NCI-H1105 treated with DMSO at 0.1 percent for 48 hours (cell line): Measurements from ENCODE around the gene CNTNAP1.
A peak's percentile ranks its signal among the peaks of the same experiment; 100 is the strongest.
"Not testable (repeated sequence)": the region's sequence is repeated elsewhere in the genome, so short reads cannot be mapped to it uniquely, and the experiment has no call there.

Experiments used
- DNase-seq: peaks from one replicate; lab custom pipeline; 2025; lab: John Stamatoyannopoulos, UW

CNTNAP1 gene

DNA sequence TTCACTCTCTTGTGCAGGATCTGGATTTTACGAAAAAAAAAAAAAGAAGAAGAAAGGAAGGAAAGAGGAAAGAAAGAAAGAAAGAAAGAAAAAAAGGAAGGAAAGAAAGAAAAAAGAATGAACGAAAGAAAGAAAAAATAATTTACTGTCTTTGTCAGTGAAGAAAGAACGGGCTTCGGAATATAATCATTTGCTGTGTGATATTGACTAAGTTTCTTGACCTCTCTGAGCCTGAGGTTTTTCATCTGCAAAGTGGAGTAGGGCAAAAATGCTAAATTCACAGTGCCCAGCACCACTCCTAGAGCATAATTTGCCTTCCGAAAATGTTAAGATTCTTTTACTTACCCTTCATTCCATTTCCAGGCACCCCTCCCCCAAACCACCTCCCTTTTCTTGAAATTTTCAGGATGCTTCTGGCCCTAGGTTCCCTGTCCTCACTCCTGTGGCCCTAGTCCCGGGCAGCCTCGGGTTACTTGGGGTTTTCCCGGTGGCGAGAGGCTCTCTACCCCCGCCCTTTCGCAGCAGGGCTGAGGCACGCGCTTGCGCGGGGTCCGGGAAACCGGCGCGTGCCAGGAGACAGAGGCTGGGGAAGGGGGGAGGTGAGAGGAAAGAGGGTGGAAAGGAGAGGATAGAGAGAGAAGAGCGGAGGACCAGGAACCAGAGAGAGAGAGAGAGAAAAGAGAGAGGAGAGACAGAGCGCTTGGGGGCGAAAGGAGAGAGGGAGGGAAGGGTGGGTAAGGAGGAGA, at the start of gene CNTNAP1:
CNTNAP1 (plus strand) TSS at position 556 of the 746 bp plus-strand sequence. CDS start 299 bp downstream, outside the sequence.
- peak; percentile 30 for DNase-seq

DNA sequence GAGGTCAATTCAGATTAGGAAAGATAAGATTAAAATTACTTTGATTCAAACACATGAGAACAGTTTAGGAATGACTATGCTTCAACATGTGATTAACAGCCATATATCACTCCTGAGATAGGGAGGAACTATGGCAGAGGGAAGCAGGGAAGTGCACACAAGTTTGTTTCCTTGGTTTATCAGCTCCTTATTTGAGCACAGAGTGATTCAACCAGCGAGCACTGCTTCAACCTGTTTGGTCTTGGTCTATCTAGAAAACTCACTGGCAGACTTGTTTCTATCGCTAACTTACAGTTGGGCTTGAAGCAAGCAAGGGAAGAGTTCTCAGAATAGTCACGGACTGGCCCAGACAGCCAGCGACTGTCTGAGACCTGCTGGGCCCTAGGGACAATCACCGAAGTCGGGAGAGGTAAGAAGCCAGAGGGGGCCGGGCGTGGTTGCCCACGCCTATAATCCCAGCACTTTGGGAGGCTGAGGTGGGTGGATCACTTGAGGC, 49.3 kb upstream of the CNTNAP1 start:
- DNase-seq, result no peak

DNA sequence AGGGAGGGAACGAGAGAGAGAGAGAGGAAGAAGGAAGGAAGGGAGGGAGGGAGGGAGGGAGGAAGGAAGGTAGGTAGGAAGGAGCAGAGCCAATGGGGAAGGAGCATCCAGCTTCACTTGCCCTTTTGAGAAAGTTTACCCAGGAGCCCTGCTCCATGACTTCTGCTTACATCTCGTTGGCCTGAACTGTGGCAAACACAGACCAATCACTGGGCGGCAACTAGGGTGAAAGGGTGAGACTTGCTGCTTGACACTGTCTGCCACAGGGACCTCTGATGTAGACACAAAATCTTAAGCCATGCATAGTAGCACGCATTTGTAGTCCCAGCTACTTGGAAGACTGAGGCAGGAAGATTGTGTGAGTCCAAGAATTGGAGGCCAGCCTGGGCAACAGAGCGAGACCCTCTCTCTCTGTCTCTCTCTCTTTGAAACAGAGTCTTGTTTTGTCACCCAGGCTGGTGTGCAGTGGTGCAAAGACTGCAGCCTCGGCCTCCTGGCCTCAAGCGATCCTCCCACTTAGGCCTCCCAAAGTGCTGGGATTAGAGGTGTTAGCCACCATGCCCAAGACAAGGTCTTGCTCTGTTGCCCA, 42.7 kb upstream of the CNTNAP1 start:
- no peak for DNase-seq

DNA sequence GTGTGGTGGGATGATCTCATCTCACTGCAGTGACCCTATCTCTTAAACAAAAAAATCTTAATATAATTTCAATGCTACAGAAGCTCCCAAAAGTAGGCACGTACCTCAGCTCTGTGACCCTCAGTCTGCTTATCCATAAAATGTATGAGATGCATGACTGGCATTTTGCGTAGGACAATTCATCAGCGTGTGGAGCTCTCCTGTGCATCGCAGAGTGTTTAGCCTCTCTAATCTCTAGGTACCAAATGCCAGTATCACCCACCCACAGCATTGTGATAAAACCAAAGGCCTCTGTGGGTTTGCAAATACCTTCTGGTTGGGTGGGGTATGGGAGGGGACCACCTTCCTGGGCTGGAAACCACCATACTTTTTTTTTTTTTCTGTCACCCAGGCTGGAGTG, 42.2 kb upstream of the CNTNAP1 start:
- DNase-seq, result no peak

DNA sequence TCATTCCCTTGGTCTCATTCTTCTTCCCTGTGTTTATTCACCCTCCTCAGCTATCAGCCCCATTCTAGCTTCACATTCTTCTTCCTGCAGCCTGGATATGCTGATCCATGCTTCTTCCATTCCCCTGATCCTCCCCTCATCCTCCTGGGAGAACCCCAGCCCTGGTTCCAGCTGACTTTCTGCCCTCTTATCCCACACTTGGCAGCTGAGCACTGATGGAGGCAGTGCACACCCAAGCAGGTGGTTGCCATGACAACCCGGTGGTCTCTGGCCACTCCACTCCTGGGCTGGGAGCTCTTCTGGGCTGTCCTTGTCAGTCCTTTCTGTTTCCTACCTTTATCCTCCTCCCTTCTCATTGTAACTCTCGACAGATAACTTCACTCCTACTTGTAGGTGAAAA, 40.0 kb upstream of the CNTNAP1 start:
- peak; percentile 47 for DNase-seq

GRCh38 chr17:42647778-42648177, 34.6 kb upstream of the CNTNAP1 start:
- no peak for DNase-seq

- no peak for DNase-seq
Observed at GRCh38 chr17:42651392-42651791, 30.9 kb upstream of the CNTNAP1 start.

- no peak for DNase-seq
Observed at GRCh38 chr17:42653179-42654124, 28.9 kb upstream of the CNTNAP1 start.

- no peak for DNase-seq
Observed at GRCh38 chr17:42655528-42655927, 26.8 kb upstream of the CNTNAP1 start.

- DNase-seq, result no peak
Observed at GRCh38 chr17:42657824-42658588, 24.3 kb upstream of the CNTNAP1 start.

DNA sequence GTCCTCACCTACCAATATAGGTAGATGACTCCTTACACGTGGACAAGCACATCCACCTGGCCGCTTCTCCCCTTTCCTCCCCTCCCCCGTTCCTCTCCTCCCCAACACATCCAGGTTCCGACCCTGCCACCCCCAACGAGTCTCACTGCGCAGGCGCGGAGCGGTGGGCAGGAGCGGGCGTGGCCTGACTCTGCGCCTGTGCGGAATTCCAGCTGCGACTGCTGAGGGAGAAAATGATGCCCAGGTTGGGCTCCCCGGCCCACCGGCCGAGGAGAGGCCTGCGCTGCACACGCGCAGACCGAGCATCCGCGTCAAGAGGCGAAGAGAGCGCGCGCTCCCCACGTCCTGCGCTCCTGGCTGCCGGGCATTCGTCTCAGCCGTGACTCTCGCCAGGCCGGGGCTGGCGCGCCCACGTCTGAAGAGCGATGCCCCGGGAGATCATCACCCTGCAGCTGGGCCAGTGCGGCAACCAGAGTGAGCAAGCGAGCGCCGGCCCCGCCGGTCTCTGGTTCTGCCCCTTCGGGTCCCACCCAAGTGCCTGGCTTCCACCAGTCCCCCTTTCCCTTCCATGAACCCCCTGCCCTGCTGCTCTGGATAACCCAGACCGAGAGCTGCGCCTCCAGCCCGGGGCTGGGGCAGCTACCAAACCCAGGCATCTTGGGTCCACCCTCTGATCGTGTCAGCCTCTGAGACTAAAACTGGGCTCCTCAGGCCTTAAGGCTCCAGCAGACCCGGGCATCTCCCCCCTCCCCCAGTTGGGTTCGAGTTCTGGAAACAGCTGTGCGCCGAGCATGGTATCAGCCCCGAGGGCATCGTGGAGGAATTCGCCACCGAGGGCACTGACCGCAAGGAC, 23.0 kb upstream of the CNTNAP1 start, which contains the start of gene TUBG2:
TUBG2 (plus strand) TSS at position 206 of the 853 bp plus-strand sequence; CDS start at position 426, 220 bp downstream.
- peak; percentile 95 for DNase-seq

DNA sequence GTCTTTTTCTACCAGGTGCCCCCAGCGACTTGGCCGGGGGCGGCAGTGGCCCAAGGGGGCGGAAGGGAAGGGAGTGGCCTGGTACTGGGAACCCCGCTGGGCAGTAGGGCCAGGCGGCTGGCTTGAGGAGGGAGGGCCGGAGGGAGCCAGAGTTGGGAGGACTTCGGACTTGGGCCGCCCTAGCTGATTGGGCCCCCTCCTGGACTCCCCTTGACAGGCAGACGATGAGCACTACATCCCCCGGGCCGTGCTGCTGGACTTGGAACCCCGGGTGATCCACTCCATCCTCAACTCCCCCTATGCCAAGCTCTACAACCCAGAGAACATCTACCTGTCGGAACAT, 22.4 kb upstream of the CNTNAP1 start:
- DNase-seq, result not testable (repeated sequence)

DNA sequence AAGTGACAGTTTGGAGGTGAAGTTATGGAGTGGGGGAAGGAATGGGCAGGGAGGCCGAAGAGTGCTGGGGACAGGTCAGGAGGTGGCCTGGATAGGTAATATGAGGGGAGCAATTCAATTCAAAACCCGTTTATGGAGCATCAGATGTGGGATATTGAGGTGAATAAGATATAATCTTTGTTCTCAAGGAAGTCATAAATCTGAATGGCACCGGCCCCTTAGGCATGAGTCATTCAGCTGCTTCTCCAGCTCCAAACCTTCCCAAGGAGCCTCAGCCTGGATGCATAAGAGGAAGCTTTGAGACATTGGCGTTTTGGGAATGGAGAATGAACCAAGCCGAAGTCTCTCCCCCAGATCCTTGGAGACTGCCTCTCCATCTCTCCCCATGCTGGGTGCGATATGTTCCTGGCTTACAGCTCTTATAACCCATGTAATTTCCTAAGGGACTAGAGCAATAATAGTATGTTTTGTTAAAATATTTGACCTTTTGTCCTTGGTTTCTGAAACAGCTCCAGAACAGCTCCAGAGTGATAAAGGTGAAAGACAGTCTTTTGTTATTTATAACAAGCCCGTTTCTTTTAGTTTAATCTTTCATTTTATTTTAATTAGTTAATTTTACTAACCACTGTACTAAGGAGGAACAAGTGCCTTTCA, 21.5 kb upstream of the CNTNAP1 start:
- no peak for DNase-seq

DNA sequence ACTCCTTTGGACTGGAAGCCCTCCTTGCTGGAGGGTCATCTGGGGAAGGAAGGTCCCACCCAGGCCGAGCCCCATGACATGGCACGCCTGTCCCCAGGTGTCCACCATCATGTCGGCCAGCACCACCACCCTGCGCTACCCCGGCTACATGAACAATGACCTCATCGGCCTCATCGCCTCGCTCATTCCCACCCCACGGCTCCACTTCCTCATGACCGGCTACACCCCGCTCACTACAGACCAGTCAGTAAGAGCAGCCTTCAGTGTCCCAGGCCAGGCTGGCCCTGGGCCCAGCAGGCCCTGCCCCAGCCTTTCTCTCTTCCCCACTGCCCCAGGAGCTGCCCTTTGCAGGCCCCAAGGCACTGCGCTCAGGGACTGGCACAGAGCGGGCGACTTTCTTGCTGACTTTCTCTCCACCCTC, 16.7 kb upstream of the CNTNAP1 start:
- no peak for DNase-seq

DNA sequence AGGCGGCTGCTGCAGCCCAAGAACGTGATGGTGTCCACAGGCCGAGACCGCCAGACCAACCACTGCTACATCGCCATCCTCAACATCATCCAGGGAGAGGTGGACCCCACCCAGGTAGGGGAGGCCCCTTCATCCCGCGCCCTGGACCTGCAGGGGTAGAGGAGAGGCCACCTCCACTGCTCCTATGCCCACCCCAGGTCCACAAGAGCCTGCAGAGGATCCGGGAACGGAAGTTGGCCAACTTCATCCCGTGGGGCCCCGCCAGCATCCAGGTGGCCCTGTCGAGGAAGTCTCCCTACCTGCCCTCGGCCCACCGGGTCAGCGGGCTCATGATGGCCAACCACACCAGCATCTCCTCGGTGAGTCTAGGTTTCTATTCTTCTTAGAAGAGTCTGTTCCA, 16.2 kb upstream of the CNTNAP1 start:
- DNase-seq, result not testable (repeated sequence)

DNA sequence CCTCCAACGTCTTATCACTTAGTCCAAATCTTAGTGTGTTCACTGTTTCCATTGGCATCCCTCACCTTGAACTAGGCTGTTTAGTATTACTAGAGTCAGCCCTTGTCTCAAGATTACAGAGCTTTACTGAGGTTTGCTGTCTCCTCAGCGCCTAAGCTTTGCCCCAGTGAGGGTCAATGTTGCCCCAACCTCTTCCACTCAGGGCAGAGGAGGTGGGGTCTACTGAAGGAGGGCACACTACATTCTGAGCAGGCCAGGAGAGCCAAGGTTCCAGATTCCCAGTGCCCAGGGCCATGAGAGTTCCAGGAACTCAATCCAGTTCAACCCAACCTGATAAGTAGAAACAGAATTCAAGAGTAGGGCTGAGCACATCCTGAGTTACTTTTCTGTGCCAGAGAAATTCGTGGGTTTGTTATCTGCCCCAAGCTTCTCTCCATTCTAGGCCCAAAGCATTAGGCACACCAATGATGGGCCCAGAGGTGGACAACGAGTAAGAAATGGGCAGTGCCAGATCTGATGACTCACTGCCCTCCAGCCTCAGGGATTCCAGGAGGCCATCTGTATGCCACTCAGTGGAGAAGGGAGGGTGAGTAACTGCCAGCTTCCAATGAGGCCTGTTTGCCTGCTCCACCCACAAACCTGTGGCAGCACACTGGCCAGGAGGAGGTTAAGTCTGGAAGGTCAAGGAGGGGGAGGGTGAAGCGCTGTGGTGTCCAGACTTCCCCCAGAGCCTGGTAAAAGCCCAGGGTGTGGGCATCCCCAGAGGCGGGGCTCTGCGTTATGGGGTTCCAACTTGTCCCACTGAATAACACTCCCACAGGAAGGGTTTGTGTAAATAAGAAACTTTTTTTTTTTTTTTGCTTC, 15.0 kb upstream of the CNTNAP1 start:
- DNase-seq, result no peak

DNA sequence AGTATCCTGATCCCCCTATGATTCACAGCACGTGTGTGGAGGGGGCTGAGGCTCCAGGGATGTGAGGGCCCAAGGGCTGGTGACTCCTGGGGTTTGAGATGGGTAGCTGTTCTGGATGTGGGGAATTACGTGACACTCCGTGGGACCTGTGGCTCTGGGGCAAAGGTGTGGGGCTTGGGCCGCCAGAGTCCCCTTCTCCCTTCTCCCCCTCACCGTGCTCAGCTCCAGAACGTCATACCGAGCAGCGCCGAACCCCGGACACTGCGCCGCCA, 12.7 kb upstream of the CNTNAP1 start:
- DNase-seq, result no peak

GRCh38 chr17:42669977-42670788, 12.1 kb upstream of the CNTNAP1 start:
- no peak for DNase-seq
